SK-N-SH (cell line): ENCODE measurements around the gene NIPAL1. TPM values are rescaled to one million over a fixed set of nuclear protein-coding genes. Genes with fewer than 3 reads are reported as not detected.

ENCODE experiments used
- polyA plus RNA-seq, 3 experiments: library from polyadenylated mRNA; depleted of rRNA; stranded (reverse); fragments of >200 nt; gene quantifications; 2 replicates each; pipeline ENCODE4 v1.2.3, GENCODE V29; 2012
- TF ChIP-seq, protein P1 (sequence below): IDR thresholded peaks from 2 replicates; pipeline ENCODE4 v1.4.0; 2012; ENCODE audit warnings: low read depth, borderline replicate concordance

Gene NIPAL1
- polyA plus RNA-seq, 1 of the 3 experiments (the other 2 are of a cell fraction), result 1.8 TPM

DNA sequence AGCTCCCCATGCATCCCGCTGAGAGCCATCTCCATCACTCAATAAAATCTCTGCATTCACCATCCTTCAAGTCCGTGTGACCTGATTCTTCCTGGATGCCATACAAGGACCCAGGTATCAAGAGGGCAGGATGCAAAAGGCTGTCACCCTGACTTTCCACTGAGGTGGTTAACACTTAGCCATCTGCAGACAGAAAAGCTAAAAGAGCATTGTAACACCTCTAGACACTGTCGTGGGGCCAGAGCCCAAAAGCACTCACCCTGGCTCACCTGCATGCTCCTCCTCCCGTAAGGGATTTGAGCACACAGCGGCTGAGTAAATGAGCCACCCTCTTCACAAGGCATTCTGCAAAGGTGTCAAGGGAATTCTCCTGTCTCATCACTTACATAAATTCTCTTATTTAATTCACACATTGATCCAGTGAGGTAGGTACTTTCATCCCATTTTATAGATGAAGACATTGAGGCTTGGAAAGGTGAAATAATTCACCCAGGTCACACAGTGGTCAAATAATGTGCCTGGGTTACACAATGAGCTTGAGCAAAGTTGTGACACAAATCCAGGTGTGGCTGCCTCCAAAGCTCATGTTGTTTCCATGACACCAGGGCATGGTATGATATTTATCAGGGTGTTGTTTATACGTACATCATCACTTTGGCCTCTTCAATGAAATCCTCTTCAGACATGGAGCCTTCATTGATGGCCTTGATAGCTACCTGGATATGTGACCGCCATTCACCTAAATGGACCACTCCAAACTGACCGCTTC lies 69.4 kb downstream of the NIPAL1 start (continued):
- TF ChIP-seq, protein P1, sequence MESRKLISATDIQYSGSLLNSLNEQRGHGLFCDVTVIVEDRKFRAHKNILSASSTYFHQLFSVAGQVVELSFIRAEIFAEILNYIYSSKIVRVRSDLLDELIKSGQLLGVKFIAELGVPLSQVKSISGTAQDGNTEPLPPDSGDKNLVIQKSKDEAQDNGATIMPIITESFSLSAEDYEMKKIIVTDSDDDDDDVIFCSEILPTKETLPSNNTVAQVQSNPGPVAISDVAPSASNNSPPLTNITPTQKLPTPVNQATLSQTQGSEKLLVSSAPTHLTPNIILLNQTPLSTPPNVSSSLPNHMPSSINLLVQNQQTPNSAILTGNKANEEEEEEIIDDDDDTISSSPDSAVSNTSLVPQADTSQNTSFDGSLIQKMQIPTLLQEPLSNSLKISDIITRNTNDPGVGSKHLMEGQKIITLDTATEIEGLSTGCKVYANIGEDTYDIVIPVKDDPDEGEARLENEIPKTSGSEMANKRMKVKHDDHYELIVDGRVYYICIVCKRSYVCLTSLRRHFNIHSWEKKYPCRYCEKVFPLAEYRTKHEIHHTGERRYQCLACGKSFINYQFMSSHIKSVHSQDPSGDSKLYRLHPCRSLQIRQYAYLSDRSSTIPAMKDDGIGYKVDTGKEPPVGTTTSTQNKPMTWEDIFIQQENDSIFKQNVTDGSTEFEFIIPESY, result no peak
- TF ChIP-seq, all 33 proteins: peak for 0

Other genes starting within 250 kb of the NIPAL1 start
- 0.76 and 1.1 TPM in 2 replicates for gene CORIN, start 178.7 kb upstream of the NIPAL1 start, polyA plus RNA-seq (2012; rRNA removed)
- 9.0 and 12.5 TPM in 2 replicates for gene NFXL1, start 102.2 kb upstream of the NIPAL1 start, polyA plus RNA-seq (2012; rRNA removed)
- gene CNGA1, start 91 bp upstream of the NIPAL1 start, polyA plus RNA-seq (2012; rRNA removed), result 0.23 and 0.45 TPM in 2 replicates
- gene TXK, start 117.5 kb downstream of the NIPAL1 start, polyA plus RNA-seq (2012; rRNA removed), result 0.60 and 0.61 TPM in 2 replicates